IgD-negative memory B cell (primary cell): ENCODE results near the gene OSBPL5. TPM values are rescaled to one million over a fixed set of nuclear protein-coding genes. Genes with fewer than 3 reads are reported as not detected.
A peak's percentile ranks its signal among the peaks of the same experiment; 100 is the strongest.

Experiments used
- H3K27ac Mint-ChIP-seq, 3 donors: one replicate each; pipeline ENCODE4 v1.8.0; 2020 to 2022; ENCODE audit warnings: mild to moderate bottlenecking in 3 of 3, mixed read lengths in 3 of 3, moderate library complexity in 1 of 3
- H3K27me3 Mint-ChIP-seq: one replicate; pipeline ENCODE4 v1.8.0; 2021; ENCODE audit warnings: mixed read lengths
- H3K36me3 Mint-ChIP-seq: one replicate; pipeline ENCODE4 v1.8.0; 2020; ENCODE audit warnings: mild to moderate bottlenecking, mixed read lengths
- H3K4me1 Mint-ChIP-seq, 3 donors: one replicate each; pipeline ENCODE4 v1.8.0; 2020 to 2022; ENCODE audit warnings: mixed read lengths in 3 of 3, mild to moderate bottlenecking in 1 of 3
- H3K4me3 Mint-ChIP-seq, 4 donors: one replicate each; pipeline ENCODE4 v1.8.0; 2020 to 2022; ENCODE audit warnings: mild to moderate bottlenecking in 4 of 4, mixed read lengths in 4 of 4, moderate library complexity in 3 of 4
- H3K9me3 Mint-ChIP-seq, 3 donors: one replicate each; pipeline ENCODE4 v1.8.0; 2020 to 2021; ENCODE audit warnings: mixed read lengths in 3 of 3, mild to moderate bottlenecking in 1 of 3
- polyA plus RNA-seq: library from polyadenylated mRNA; unstranded; fragments of 300-500 nt; fragmentation: Illumina TruSeq; gene quantifications from one replicate; pipeline ENCODE4 v1.2.3, GENCODE V29; 2021

Gene OSBPL5
- polyA plus RNA-seq, 1 donor from 2014 or later: 0.25 TPM

DNA sequence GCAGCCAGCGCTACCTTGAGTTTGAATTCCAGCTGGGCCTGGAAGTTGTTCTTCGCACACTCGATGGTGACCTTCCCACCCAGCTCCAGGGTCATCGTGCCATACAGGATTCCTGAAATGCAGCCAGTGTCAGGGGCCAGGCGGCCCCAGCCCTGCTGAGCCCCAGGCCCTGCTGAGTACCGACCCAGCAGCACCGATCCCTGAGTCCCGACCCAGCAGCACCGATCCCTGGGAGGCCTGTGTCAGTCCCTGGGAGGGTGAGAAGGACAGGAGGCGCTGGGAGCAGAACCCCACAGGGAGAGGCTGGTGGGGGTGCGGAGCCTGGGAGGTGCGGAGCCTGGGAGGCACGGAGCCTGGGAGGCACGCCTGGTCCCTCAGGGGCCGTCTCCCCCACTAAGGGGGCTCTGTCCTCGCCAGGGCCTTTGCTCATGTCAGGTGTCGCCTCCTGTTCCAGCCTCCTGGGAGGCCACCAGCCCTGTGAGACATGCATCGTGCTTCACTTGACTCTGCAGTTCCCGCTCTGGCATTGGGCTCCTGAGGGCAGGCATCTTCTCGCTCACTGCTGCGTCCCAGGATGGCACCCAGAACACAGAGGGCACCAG lies 70.8 kb downstream of the OSBPL5 start:
- Mint-ChIP-seq H3K27ac (no peak overlapping the region), H3K27me3 (peaks cover 8% of the 10 kb centered on the region), H3K9me3 (no peaks in the 10 kb centered on the region), H3K4me3 (no peak overlapping the region), H3K4me1 (peaks cover 0 to 3% (median 3%) of the 10 kb centered on the region in 3 donors), H3K36me3 (no peaks in the 10 kb centered on the region)

- H3K27me3 Mint-ChIP-seq: peaks cover 8% of the 10 kb centered on the region
- H3K4me3 Mint-ChIP-seq: no peak overlapping the region
- H3K36me3 Mint-ChIP-seq: no peaks in the 10 kb centered on the region
- peaks cover 0 to 3% (median 3%) of the 10 kb centered on the region in 3 donors for H3K4me1 Mint-ChIP-seq
- H3K9me3 Mint-ChIP-seq: no peaks in the 10 kb centered on the region
- H3K27ac Mint-ChIP-seq: no peak overlapping the region
Observed at GRCh38 chr11:3093281-3094191, 71.6 kb downstream of the OSBPL5 start.

GRCh38 chr11:3092603-3093141 lies 72.4 kb downstream of the OSBPL5 start:
- Mint-ChIP-seq H3K27ac (no peak overlapping the region), H3K27me3 (peaks cover 8% of the 10 kb centered on the region), H3K4me1 (peaks cover 0 to 3% (median 0%) of the 10 kb centered on the region in 3 donors), H3K4me3 (no peak overlapping the region), H3K36me3 (no peaks in the 10 kb centered on the region), H3K9me3 (no peaks in the 10 kb centered on the region)

- Mint-ChIP-seq H3K27ac (no peak overlapping the region), H3K4me1 (peaks cover 0 to 3% (median 0%) of the 10 kb centered on the region in 3 donors), H3K9me3 (no peaks in the 10 kb centered on the region), H3K4me3 (peak overlapping the region in 1 of 4 donors; percentile 39), H3K36me3 (no peaks in the 10 kb centered on the region), H3K27me3 (peaks cover 8% of the 10 kb centered on the region)
Observed at GRCh38 chr11:3091846-3092602, 73.1 kb downstream of the OSBPL5 start.

- Mint-ChIP-seq H3K4me3 (no peak overlapping the region), H3K36me3 (no peaks in the 10 kb centered on the region), H3K27me3 (peaks cover 6% of the 10 kb centered on the region), H3K9me3 (no peaks in the 10 kb centered on the region), H3K4me1 (peaks cover 0 to 3% (median 0%) of the 10 kb centered on the region in 3 donors), H3K27ac (no peak overlapping the region)
Observed at GRCh38 chr11:3091081-3091845, 73.8 kb downstream of the OSBPL5 start.

GRCh38 chr11:3090096-3090901 lies 74.8 kb downstream of the OSBPL5 start:
- no peaks in the 10 kb centered on the region for H3K36me3 Mint-ChIP-seq
- H3K4me1 Mint-ChIP-seq: peaks cover 0 to 3% (median 0%) of the 10 kb centered on the region in 3 donors
- H3K27me3 Mint-ChIP-seq: peaks cover 6% of the 10 kb centered on the region
- no peak overlapping the region for H3K4me3 Mint-ChIP-seq
- no peaks in the 10 kb centered on the region for H3K9me3 Mint-ChIP-seq
- H3K27ac Mint-ChIP-seq: no peak overlapping the region

- Mint-ChIP-seq H3K36me3 (no peaks in the 10 kb centered on the region), H3K4me3 (no peak overlapping the region), H3K9me3 (no peaks in the 10 kb centered on the region), H3K4me1 (peaks cover 0 to 3% (median 0%) of the 10 kb centered on the region in 3 donors), H3K27me3 (peaks cover 5% of the 10 kb centered on the region), H3K27ac (no peak overlapping the region)
Observed at GRCh38 chr11:3089236-3090061, 75.7 kb downstream of the OSBPL5 start.

GRCh38 chr11:3088806-3089205 lies 76.3 kb downstream of the OSBPL5 start:
- H3K9me3 Mint-ChIP-seq: no peaks in the 10 kb centered on the region
- no peak overlapping the region for H3K27ac Mint-ChIP-seq
- H3K36me3 Mint-ChIP-seq: no peaks in the 10 kb centered on the region
- H3K27me3 Mint-ChIP-seq: peaks cover 5% of the 10 kb centered on the region
- peaks cover 0 to 3% (median 0%) of the 10 kb centered on the region in 3 donors for H3K4me1 Mint-ChIP-seq
- no peak overlapping the region for H3K4me3 Mint-ChIP-seq

GRCh38 chr11:3087821-3088800 lies 77.0 kb downstream of the OSBPL5 start:
- H3K27me3 Mint-ChIP-seq: peaks cover 5% of the 10 kb centered on the region
- no peak overlapping the region for H3K27ac Mint-ChIP-seq
- peaks cover 0 to 3% (median 0%) of the 10 kb centered on the region in 3 donors for H3K4me1 Mint-ChIP-seq
- H3K9me3 Mint-ChIP-seq: no peaks in the 10 kb centered on the region
- no peaks in the 10 kb centered on the region for H3K36me3 Mint-ChIP-seq
- H3K4me3 Mint-ChIP-seq: no peak overlapping the region

DNA sequence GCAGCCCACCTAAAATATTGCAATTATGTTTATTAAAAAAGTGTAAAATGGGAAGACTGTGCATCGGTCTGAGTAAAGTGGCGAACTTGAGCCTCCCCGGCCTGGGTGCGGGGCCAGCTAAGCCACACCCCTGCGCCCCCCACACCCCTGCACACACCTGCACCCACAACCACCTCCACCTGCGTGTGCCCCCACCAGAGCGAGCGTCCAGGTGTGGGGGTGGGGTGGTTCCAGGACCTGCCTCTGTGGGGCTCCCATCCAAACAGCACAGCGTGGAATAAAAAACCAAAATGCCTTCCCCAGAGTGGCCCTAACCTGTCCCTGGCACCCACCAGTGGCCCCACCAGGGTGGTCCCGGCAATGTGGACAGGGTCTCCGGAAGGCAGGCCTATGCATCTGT lies 77.7 kb downstream of the OSBPL5 start:
- Mint-ChIP-seq H3K4me1 (peaks cover 0 to 3% (median 0%) of the 10 kb centered on the region in 3 donors), H3K4me3 (no peak overlapping the region), H3K27me3 (peaks cover 5% of the 10 kb centered on the region), H3K27ac (no peak overlapping the region), H3K9me3 (peaks cover 0 to 2% (median 0%) of the 10 kb centered on the region in 3 donors), H3K36me3 (no peaks in the 10 kb centered on the region)

DNA sequence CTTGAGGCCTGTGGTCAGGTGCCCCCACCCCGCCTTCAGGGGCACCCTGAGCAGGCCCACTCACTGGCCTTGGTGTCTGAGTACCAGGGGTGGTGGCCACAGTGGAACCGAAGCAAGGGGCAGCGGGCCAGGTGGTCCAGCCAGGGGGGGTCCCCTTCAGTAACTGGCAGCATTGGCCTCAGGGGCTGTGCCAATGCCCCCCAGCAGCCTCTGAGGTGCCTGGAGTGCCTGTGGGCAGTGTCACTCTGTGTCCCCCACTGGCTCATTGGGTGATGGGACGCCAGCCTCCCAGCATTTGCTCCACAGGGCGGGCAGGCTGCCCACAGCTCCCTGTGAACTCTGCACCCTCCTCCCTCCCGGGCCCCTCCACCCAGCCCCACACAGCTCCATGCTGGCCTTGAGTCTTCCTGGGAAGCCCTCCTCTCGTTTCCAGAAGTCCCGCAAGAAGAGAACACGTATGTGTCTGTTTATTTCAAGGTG lies 78.4 kb downstream of the OSBPL5 start:
- H3K27ac Mint-ChIP-seq: no peak overlapping the region

GRCh38 chr11:3086114-3086513 lies 79.0 kb downstream of the OSBPL5 start:
- H3K4me3 Mint-ChIP-seq: no peak overlapping the region
- peaks cover 1% of the 10 kb centered on the region for H3K27me3 Mint-ChIP-seq
- H3K27ac Mint-ChIP-seq: no peak overlapping the region
- H3K36me3 Mint-ChIP-seq: no peaks in the 10 kb centered on the region
- H3K4me1 Mint-ChIP-seq: no peaks in the 10 kb centered on the region
- H3K9me3 Mint-ChIP-seq: peaks cover 0 to 2% (median 0%) of the 10 kb centered on the region in 3 donors

More for the DNA sequence above, 78.4 kb downstream of the OSBPL5 start:
- no peak overlapping the region for H3K4me3 Mint-ChIP-seq
- no peaks in the 10 kb centered on the region for H3K4me1 Mint-ChIP-seq
- no peaks in the 10 kb centered on the region for H3K36me3 Mint-ChIP-seq
- peaks cover 0 to 2% (median 0%) of the 10 kb centered on the region in 3 donors for H3K9me3 Mint-ChIP-seq
- peaks cover 1% of the 10 kb centered on the region for H3K27me3 Mint-ChIP-seq
